Measurements from ENCODE around the gene ARIH2.
"Not testable (repeated sequence)": the region's sequence is repeated elsewhere in the genome, so short reads cannot be mapped to it uniquely, and the experiment has no call there.

ARIH2 gene

DNA sequence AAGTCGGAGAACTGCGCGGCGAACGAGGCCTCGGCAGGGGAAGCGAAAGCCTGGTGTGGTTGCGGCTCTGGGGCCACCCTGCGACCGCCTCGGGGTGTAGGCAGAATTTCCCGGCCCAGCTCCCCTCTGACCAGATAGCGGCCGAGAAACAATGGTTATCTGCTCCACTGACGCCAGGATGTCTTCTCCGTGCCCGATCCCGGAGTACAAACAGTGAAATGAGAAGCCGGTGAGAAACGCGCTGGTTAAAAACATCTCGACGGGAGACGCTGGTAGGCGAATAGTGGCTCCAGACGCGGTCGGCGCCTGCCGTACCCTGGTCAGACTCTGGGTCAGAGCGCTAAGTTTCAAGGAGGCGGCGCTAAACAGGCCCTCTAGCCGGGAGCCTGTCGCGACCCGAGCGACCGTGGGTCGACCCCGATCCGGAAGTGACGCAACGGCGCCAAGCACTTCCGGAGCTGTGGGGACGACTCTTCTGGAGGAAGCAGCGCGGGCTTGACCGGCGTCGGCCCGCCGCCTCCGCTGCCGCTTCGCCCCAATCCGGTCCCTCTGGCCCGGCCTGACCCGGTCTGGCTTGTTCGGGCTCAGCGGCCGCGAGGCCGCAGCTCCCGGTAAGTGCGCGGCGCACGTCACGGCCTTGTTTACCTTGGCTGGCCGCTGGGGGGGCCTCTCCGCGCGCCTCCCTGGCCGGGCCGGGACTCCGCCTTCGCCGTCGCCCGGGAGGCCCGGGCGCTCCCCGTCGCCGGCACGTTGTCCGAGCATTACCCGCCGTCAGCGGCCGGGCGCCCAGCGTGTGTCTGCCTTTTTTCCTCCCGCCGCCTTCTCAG, at the start of gene ARIH2:
TSS of gene ARIH2 (plus strand) at position 455 of the 827 bp plus-strand sequence. CDS start 8,717 bp downstream, outside the sequence.
- peak; percentile 75 to 86 for DNase-seq (ENCODE audit: low read depth in 2 of 2)

DNA sequence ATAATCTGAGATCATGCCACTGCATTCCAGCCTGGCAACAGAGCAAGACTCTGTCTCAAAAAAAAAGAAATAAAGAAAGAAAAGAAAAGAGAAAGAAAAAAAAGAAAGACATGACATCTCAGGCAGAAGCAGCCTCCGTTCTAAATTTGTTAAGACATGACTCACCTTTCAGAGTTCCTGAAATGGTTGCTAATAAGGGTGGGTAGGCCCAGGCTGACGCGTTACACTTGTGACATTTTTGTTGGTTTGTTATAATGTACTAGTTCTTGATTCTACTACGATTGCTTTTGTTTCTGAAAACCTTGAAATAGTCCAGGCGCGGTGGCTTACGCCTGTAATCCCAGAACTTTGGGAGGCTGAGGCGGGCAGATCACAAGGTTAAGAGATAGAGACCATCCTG, 41.0 kb upstream of the ARIH2 start:
- DNase-seq (ENCODE audit: low read depth in 2 of 2) = no peak

DNA sequence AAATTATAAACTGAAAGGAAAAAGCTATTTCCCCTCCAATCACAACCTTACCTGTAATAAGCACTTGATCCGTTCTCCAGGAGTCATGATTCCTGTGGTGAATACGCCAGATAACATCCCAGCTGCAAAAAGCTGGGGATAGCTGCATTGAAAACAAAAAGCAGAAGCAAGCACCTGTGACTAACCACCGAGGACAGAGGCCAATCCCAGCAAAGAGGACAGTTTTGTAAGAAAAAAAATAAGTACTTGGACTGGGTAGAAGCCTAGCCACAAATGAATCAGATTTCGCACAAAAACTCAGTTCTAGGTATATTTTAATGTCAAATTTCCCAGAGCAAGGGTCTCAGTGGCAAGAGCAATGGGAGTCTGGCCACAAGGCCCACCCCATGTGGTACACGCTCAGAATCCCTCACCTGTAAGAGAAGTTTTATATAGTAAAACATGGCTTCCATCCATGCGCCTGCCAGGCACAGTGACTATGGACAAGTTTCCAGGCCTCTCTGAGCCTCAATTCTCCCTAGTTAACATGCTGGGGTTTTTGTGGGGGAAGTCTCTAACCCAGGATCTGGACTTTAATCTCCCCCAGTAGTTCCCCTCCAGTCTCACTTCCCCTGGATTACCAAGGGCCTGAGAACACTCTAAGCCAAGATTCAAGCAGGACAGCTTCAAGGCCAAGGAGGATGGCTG, 39.2 kb upstream of the ARIH2 start:
- no peak for DNase-seq (ENCODE audit: low read depth in 2 of 2)

DNA sequence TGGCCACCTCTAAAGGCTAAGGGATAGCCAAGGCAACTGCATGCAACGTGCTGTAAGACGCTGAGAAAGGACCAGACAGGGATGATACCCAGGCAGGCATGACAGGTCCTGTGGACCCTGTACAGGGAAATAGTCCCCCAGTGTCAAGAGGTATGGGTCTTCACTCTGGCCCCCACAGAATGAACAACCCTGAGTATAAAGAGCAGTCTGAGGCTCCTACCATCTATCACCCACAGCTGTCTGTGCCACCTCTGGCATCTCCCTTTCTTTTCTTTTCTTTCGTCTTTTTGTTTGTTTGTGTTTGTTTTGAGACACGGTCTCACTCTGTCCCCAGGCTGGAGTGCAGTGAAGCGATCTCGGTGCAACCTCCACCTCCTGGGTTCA, 38.7 kb upstream of the ARIH2 start:
- DNase-seq (ENCODE audit: low read depth in 2 of 2) = no peak

DNA sequence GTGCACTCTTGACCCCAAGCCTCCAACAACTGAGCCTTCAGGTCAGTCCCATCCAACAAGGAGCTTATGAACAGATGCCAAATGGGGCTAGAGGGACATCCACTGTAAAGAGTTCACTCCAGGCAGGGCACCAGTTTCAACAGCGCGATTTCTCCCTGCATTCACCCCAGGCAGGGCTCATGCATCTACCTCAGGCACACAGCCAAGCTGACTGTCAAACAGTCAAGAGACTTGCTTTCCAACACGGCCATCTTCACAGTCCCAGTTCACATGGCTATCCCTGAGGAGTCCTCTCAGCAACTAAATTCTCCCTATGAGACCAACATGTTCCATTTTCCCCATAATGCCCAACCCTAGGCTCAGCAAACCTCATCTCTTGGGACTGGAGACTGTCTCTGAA, 37.6 kb upstream of the ARIH2 start:
- no peak for DNase-seq (ENCODE audit: low read depth in 2 of 2)

DNA sequence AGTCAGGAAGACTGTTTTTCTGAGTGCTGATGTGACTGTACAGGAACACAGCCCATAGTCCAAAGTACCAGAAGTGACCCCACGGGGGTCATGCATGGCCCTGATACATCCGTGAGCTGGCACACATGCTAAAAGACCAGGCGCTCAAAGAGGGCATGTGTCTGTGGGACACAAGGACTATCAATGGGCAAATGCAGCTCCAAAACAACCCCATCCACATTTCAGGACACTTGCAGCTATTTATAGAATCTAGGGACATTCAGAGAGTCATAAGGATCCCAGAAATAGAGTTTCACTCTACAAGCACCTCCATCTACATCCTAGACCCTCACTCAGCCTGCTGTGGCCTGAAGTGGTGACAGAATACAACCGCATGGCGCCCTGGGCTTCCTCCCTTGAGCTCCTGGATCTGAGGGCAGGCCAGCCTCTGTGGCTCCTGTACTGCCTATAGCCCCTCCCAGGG, 37.0 kb upstream of the ARIH2 start:
- no peak for DNase-seq (ENCODE audit: low read depth in 2 of 2)

DNA sequence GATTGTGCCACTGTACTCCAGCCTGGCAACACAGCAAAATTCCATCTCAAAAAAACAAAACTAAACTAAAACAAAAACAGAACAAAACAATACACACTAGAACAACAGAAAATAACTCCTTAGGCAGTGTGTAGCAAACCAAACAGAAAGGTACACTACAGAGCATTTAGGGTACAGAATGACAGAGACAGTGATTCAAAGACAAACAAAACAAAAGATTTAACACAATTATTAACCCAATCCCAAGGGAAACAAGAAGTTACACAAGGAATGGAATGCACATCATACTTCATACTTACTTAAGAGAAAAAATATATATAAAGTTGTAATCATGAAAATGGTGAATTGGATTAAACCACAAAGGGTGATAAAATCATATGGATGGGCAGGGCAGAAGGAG, 32.9 kb upstream of the ARIH2 start:
- DNase-seq (ENCODE audit: low read depth in 2 of 2) = no peak

DNA sequence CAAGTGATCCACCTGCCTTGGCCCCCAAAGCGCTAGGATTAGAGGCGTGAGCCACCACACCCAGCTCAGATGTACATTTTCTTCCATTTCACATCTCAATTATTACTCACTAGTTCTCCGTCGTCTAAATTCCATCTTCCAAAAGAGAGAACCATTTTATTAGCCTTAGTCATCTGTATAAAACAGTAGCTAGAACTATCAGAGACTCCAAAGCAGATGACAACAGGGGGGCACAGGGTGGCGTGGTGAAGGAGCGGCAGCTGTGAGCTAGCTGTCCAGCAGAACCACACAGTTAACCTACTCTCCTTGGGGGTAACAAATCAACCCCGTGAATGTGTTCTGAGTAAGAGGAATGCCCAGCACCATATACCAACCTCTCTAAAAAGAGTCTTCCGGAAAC, 27.0 kb upstream of the ARIH2 start:
- DNase-seq (ENCODE audit: low read depth in 2 of 2) = no peak

DNA sequence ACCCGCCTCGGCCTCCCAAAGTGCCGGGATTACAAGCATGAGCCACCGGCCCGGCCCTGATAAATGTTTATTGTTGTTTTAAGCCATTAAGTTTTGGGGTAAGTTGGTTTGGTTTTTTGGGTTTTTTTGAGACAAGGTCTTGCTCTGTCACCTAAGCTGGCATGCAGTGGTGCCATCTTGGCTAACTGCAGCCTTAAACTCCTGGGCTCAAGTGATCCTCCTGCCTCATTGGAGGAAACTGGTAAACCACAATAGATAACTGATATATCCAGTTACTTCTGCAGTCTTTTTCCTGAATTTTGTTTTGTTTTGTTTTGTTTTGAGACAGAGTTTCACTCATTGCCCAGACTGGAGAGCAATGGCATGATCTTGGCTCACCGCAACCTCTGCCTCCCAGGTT, 24.1 kb upstream of the ARIH2 start:
- DNase-seq (ENCODE audit: low read depth in 2 of 2) = no peak

DNA sequence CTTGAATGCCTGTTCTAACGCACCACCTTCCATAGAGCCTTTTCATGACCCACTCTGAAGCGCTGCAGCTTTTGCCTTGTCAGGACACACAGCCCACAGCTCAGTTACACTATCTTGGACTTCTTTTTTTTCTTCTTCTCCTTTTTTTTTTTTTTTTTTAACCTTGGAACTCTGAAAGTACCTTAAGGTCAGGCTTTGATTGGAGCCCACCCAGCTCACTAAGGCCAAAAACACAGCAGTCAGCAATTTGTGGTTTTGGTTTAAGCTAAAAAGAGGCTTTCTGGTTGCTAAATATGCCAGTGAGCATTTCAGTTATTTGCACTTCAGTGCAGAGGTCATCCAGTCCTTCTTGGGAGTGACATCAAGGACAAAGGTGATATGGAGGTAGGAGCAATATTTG, 21.7 kb upstream of the ARIH2 start:
- DNase-seq (ENCODE audit: low read depth in 2 of 2) = no peak

DNA sequence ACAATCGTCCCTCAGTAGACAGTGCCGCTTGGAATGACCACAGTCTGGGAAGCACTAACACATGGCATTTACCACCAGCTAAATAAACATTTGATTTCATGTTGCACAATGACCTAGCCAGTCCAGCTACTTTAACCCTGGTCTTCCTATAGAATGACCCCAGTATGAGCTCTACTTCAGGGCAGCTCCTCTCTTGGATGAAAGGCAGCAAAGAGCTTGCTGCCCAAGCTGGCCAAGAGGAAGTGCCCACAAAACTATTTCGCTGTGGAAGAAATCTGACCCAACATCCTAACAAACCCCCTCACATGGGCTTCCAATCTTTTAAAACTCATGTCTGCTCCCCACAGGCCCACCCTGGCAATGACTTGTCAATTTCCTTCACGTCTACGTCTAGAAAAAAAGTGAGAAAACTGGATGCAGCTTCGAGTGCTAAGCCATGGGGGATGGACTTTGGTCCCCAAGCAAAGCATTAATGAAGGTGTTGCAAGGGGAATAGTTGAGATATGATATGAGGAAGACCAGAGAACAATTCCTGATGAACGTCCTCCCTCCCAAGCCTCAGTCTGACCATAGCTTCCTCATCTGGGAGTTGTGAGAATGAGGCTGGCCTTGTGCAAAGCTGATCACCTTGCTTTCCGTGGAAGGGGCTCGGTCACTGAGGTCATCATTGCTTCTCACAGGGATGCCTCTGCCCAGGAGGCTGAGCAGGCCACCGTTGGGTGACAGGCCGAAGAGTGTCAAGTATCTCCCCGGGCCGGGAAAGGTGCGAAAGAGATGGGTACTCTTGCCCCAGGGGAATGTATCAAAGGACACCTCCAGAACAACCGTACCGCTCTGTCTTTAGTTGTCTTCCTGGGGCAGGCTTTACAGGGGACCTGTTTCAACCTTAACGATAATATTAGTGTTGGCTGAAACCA, 20.9 kb upstream of the ARIH2 start:
- no peak for DNase-seq (ENCODE audit: low read depth in 2 of 2)

DNA sequence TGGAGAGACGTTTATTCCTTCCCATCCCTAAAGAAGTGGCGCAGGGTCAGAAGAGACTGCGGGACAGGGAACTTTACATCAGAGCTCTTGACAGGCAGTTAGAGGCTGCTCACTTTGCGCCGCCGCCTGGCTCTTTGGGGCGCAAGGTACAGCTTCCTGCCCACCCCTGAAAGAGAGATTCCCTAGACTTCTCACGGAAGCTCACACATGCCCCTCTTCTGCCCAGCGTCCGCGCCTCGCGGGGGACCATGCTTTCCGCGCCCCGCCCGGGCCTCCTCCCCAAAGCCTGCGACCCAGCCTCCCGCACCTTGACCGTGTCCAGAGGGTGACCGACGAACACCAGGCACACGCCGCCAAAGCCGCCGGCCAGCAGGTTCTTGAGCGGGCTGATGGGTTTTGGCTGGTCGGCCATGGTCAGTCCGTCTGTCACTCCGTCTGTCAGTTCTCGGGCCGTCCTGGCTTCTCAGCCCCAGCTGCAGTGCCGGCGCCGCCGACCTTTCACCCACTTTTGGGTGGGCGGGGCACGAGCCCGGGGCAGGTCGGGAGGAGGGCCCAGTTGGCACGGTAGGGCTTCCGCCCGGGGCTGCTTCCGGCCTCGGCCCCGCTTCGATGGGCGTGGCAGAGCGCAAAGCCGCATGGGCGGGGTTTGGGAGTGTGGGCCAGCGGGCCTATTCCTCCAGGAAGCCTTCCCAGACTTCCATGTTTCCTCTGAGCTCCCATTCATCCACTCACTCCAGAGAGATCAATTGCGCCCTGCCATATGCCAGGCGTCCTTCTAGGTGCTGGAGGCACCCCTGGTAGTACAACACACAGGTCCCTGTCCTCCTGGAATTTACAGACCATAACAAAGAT, 20.0 kb upstream of the ARIH2 start, which contains the start of gene SLC25A20:
TSS of gene SLC25A20 (minus strand) at position 500 of the 852 bp plus-strand sequence. CDS start at position 412, 88 bp downstream.
- peak; percentile 83 to 88 for DNase-seq (ENCODE audit: low read depth in 2 of 2)

DNA sequence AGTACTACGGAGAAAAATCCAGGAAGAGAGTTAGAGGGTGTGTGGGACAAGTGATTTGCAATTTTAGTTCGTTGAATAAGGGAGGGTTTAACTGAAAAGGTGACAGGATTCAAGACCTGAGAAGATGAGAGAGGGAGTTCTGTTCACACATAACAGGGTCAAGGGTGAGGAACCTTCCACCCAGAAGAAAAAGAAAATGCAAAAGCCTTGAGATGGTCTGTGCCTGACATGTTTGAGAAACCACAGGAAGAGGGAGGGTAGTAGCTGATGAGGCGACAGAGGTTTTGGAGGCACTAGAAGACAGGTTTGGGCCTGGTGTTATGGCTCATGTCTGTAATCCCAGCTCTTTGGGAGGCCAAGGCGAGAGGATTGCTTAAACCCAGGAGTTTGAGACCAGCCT, 19.4 kb upstream of the ARIH2 start:
- DNase-seq (ENCODE audit: low read depth in 2 of 2) = no peak

DNA sequence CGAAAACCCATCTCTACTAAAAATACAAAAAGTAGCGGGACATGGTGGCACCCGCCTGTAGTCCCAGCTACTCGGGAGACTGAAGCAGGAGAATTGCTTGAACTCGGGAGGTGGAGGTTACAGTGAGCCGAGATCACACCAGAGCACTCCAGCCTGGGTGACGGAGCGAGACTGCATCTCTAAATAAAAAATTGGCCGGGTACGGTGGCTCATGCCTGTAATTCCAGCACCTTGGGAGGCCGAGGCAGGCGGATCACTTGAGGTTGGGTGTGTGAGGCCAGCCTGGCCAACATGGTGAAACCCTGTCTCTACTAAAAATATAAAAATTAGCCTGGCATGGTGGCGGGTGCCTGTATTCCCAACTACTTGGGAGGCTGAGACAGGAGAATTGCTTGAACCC, 11.6 kb upstream of the ARIH2 start:
- not testable (repeated sequence) for DNase-seq (ENCODE audit: low read depth in 2 of 2)

DNA sequence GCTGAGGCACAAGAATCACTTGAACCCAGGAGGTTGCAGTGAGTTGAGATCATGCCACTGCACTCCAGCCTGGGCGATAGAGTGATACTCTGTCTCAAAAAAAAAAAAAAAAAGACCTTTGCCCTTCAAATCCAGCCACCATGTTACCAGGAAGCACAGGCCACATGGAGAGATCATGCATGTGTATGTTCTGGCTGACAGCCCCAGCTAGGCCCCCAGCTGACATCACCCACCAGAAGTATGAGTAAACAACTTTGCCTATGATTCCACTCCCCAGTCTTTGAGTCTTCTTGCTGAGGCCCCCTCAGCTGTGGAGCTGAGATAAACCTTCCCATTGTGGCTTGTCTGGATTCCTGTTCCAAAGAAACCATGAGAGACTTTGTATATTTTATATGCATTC, 3.3 kb upstream of the ARIH2 start:
- DNase-seq (ENCODE audit: low read depth in 2 of 2) = no peak

DNA sequence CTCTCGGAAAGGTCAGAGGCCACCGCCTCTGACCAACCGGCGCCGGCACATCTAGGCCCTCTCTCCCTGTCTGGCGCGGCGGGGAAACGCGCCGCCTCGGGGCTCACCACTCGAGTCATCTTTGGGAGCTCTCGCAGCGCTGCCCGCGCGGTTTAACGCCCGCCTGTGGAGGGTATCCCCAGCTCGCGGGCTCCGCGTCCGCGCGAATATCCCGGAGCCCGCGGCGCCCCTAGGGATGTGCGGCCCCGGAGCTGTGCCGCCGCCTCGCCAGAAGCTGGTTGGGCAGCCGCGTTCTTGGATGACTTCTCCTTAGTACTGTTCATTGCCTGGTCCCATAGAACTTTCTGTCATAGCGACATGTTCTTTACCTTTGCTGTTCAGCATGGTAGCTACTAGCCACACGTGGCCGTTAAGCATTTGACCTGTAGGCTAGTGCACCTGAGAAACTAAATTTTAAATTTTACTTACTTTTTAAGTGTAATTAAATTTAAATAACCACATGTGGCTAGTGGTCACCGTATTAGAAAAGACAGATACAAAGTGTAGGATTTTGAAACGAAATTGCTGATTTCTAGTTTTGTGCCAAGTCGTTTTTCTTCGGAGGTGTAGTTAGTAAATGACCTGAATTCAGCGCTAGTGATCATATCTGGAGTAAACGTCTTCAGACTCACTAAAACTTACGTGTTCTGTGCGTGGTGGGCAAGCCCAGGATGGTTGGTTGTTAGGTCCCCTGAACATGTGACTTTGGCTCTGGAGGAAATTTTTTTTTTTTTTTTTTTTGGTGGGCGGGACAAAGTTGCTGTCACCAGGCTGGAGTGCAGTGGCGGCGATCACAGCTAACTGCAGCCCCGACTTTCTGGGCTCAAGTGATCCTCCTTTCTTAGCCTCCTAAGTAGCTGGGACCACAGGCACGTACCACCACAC, 835 bp downstream of the ARIH2 start:
- DNase-seq (ENCODE audit: low read depth in 2 of 2) = peak; percentile 21 to 35

DNA sequence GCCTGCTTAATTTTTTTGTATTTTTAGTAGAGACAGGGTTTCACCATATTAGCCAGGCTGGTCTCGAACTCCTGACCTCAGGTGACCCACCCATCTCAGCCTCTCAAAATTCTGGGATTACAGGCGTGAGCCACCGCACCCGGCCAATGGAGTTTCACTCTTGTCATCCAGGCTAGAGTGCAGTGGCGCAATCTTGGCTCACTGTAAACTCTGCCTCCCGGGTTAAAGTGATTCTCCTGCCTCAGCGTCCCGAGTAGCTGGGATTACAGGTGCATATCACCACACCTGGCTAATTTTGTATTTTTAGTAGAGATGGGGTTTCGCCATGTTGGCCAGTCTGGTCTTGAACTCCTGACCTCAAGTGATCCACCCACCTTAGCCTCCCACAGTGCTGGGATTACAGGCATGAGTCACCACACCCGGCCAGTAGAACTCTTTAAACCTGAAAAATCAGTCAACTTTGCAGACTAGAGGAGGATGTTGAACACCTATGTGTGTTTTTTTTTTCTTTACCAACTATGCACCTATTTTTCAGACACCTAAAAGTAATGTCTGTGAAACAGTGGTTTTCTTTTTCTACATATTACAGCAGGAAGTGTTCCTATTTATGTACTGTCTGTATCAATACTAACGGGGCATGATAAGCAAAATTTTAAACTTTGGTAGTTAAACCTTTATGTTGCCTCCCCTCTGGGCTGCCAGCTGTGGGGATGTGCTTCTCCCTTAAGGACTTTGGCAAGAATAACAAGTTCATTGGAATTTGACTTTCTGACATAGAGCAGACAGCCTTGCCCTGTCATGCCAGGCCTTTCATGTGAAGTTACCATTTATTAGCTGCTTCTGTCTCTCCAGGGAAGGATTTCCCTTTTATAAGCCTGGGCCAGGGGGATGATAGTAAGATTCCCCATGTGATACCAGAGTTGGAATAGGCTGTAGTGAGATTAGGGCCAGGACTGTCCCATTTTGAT, 8.1 kb downstream of the ARIH2 start:
- peak in 1 of 2 experiments; percentile 8 for DNase-seq (ENCODE audit: low read depth in 2 of 2)

DNA sequence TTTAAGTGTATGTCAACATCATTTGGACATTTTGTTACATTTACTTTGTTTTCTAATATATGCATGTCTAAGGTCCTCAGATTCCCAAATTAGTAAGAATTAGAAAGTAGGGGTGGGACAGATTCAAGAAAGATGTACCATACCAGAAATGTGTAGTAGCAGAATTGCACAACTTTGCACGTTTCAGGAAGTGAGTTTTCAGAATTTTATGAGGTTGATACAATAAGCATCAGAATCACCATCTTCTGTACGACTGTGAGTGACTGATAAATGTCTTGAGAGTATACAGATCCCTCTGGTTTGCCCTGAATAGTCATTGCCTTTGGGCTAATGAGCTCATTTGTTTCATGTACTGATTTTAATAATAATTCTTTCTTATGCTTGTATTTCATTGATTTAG, 9.3 kb downstream of the ARIH2 start:
- DNase-seq (ENCODE audit: low read depth in 2 of 2) = no peak

DNA sequence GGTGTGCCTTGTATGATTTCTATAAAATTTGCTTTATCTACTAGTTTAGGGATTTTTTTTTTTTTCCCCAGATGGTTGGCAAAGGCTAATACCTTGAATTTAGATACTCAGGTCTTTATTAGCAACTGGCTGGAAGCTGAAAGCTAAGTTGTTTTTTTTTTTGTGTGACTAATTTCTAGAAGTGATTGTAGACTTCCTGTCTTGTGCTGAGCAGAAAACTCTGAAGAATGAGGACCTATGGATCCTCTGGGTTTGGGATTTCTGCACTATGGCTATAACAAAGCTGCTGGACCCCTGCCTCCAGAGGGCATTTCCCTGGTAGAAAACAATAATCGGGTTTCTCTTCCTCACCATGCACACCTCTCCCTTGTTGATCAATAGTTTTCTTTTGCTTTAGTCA, 10.0 kb downstream of the ARIH2 start:
- no peak for DNase-seq (ENCODE audit: low read depth in 2 of 2)
